ENCODE results near the gene MVK. TPM values are rescaled to one million over a fixed set of nuclear protein-coding genes. Genes with fewer than 3 reads are reported as not detected.

The MVK gene
- polyA plus RNA-seq, 4 donors = 15.1 to 36.4 (median 16.1) TPM

DNA sequence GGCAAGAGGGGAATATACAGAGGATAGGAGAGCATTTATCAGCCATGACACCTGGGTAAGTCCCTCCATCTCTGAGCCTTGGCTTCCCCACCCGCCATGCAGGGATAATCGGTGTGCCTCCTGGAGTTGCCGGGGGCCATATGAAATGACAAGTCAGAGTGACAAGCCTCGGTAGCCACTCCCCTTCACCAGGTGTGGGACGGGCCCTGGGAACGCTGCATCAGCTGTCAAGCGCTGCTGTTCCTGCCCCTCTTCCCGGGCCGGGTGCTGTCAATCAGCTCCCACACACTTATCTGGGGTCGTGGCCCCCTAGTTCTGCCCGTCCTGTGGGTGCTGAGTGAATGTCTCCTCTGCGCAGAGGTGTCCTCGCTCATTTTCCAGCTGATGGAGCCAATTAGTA, 57.2 kb downstream of the MVK start:
- FAIRE-seq (no peak), DNase-seq (no peak)
- Histone ChIP-seq H3K36me3 (ENCODE audit: control insufficient read depth in 3 of 3, insufficient read depth in 2 of 3, low read depth in 1 of 3, low read length in 3 of 3) (no peaks in the 10 kb centered on the region), H3K4me1 (ENCODE audit: control insufficient read depth in 3 of 3, insufficient read depth in 2 of 3, low read depth in 1 of 3, low read length in 2 of 3) (no peaks in the 10 kb centered on the region), H3K27ac (ENCODE audit: low read depth in 1 of 3, low read length in 2 of 3) (no peak overlapping the region), H3K27me3 (ENCODE audit: control insufficient read depth in 3 of 3, insufficient read depth in 3 of 3, low read length in 3 of 3) (peaks cover 0 to 5% (median 0%) of the 10 kb centered on the region in 3 donors), H3K9me3 (ENCODE audit: control insufficient read depth in 2 of 2, insufficient read depth in 1 of 2, low read depth in 1 of 2, low read length in 1 of 2) (no peaks in the 10 kb centered on the region), H3K4me3 (ENCODE audit: low read depth in 1 of 3, low read length in 3 of 3) (no peak overlapping the region)
- WGBS, 3 donors = 12 to 45% (median 18%) methylated on average over 13 of the region's 13 CpGs

DNA sequence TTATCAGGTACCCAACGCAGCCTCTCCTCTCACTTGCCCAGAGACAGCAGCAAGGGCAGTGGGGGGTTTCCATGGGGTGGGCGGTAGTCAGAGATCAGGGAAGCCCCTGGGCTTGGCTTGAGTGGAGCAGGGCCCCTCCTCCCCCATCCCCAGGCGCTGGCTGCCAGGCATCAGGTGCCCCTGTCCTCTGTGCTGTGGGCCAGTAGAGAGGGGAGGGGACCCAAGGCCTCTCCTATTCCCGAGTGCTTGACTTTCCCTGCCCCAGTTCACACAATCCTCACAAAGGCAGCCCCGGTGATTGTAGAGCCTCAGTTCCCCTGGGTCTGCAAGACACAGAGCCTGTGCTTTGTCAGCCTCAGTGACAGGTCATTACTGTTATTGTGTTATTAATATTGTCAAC, 57.7 kb downstream of the MVK start:
- H3K4me3 ChIP-seq (ENCODE audit: low read depth in 1 of 3, low read length in 3 of 3) = no peak overlapping the region
- H3K4me1 ChIP-seq (ENCODE audit: control insufficient read depth in 3 of 3, insufficient read depth in 2 of 3, low read depth in 1 of 3, low read length in 2 of 3) = no peaks in the 10 kb centered on the region
- H3K27ac ChIP-seq (ENCODE audit: low read depth in 1 of 3, low read length in 2 of 3) = no peak overlapping the region
- peaks cover 0 to 5% (median 0%) of the 10 kb centered on the region in 3 donors for H3K27me3 ChIP-seq (ENCODE audit: control insufficient read depth in 3 of 3, insufficient read depth in 3 of 3, low read length in 3 of 3)
- 51 to 65% (median 57%) methylated on average over 4 to 5 of the region's 5 CpGs for WGBS, 3 donors
- H3K9me3 ChIP-seq (ENCODE audit: control insufficient read depth in 2 of 2, insufficient read depth in 1 of 2, low read depth in 1 of 2, low read length in 1 of 2) = no peaks in the 10 kb centered on the region
- no peak for DNase-seq
- no peaks in the 10 kb centered on the region for H3K36me3 ChIP-seq (ENCODE audit: control insufficient read depth in 3 of 3, insufficient read depth in 2 of 3, low read depth in 1 of 3, low read length in 3 of 3)
- no peak for FAIRE-seq

DNA sequence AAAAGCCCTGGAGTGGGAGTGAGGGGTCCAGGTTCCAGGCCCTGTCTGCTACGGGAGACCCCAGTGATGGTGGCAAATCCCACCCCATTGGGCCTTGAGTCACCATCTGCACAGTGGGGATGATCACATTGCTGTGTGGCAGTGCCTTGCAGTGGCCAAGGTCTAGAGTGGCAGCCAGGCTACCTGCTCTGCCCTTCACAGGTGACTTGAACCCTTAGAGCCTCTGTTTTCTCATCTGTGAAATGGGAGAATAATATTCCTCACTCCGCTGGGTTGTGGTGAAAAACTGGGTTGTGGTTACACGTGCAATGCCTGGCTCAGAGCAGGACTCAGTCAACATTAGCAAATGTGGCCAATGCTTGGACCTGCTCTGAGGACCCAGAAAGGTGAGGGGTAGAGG, 58.2 kb downstream of the MVK start:
- H3K4me3 ChIP-seq (ENCODE audit: low read depth in 1 of 3, low read length in 3 of 3) = no peak overlapping the region
- no peaks in the 10 kb centered on the region for H3K4me1 ChIP-seq (ENCODE audit: control insufficient read depth in 3 of 3, insufficient read depth in 2 of 3, low read depth in 1 of 3, low read length in 2 of 3)
- no peaks in the 10 kb centered on the region for H3K36me3 ChIP-seq (ENCODE audit: control insufficient read depth in 3 of 3, insufficient read depth in 2 of 3, low read depth in 1 of 3, low read length in 3 of 3)
- H3K9me3 ChIP-seq (ENCODE audit: control insufficient read depth in 2 of 2, insufficient read depth in 1 of 2, low read depth in 1 of 2, low read length in 1 of 2) = no peaks in the 10 kb centered on the region
- H3K27ac ChIP-seq (ENCODE audit: low read depth in 1 of 3, low read length in 2 of 3) = no peak overlapping the region
- DNase-seq = no peak
- no peak for FAIRE-seq
- H3K27me3 ChIP-seq (ENCODE audit: control insufficient read depth in 3 of 3, insufficient read depth in 3 of 3, low read length in 3 of 3) = peaks cover 0 to 5% (median 0%) of the 10 kb centered on the region in 3 donors
- WGBS, 3 donors = 87 to 90% (median 88%) methylated on average over 3 of the region's 3 CpGs

DNA sequence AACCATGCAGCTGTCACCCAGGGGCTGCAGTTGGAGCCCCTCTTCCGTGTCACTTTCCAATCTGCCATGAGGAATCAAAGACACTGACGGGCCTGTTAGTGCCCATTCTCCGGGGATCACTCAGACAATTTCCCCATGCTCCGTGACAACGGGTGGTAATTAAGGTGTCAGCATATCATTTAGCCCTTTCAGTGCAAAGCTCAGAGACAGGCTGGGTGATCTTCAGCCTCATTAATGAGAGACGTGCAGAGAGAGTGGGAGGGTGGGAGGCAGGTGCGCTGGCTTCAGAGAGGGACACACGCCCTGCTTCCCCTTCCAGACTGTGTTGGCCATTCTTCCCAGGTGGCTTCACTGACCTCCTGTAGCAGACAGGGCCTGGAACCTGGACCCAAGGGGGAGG, 58.7 kb downstream of the MVK start:
- no peak overlapping the region for H3K27ac ChIP-seq (ENCODE audit: low read depth in 1 of 3, low read length in 2 of 3)
- H3K9me3 ChIP-seq (ENCODE audit: control insufficient read depth in 2 of 2, insufficient read depth in 1 of 2, low read depth in 1 of 2, low read length in 1 of 2) = no peaks in the 10 kb centered on the region
- DNase-seq = peak in 1 of 2 donors; percentile 39
- H3K27me3 ChIP-seq (ENCODE audit: control insufficient read depth in 3 of 3, insufficient read depth in 3 of 3, low read length in 3 of 3) = peaks cover 0 to 5% (median 0%) of the 10 kb centered on the region in 3 donors
- WGBS, 3 donors = 32 to 71% (median 55%) methylated on average over 8 of the region's 8 CpGs
- FAIRE-seq = no peak
- no peak overlapping the region for H3K4me3 ChIP-seq (ENCODE audit: low read depth in 1 of 3, low read length in 3 of 3)
- H3K4me1 ChIP-seq (ENCODE audit: control insufficient read depth in 3 of 3, insufficient read depth in 2 of 3, low read depth in 1 of 3, low read length in 2 of 3) = no peaks in the 10 kb centered on the region
- no peaks in the 10 kb centered on the region for H3K36me3 ChIP-seq (ENCODE audit: control insufficient read depth in 3 of 3, insufficient read depth in 2 of 3, low read depth in 1 of 3, low read length in 3 of 3)

DNA sequence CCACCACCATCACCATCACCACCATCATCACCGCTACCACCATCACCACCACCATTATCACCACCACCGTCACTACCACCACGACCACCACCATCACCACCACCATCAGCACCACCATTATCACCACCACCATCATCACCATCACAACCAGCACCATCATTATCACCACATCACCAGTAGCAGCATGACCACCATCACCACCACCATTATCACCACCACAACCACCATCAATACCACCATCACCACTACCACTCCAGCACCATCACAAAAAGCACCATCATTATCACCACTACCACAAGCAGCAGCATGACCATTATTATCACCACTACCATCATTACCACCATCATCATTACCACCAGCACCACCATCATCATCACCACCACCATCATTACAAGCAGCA, 62.1 kb downstream of the MVK start:
- 92 to 98% (median 93%) methylated on average over 3 of the region's 3 CpGs for WGBS, 3 donors
- FAIRE-seq (no peak), DNase-seq (no peak)
- Histone ChIP-seq H3K4me1 (ENCODE audit: control insufficient read depth in 3 of 3, insufficient read depth in 2 of 3, low read depth in 1 of 3, low read length in 2 of 3) (no peaks in the 10 kb centered on the region), H3K27me3 (ENCODE audit: control insufficient read depth in 3 of 3, insufficient read depth in 3 of 3, low read length in 3 of 3) (peaks cover 0 to 3% (median 0%) of the 10 kb centered on the region in 3 donors), H3K4me3 (ENCODE audit: low read depth in 1 of 3, low read length in 3 of 3) (no peak overlapping the region), H3K9me3 (ENCODE audit: control insufficient read depth in 2 of 2, insufficient read depth in 1 of 2, low read depth in 1 of 2, low read length in 1 of 2) (no peaks in the 10 kb centered on the region), H3K36me3 (ENCODE audit: control insufficient read depth in 3 of 3, insufficient read depth in 2 of 3, low read depth in 1 of 3, low read length in 3 of 3) (no peaks in the 10 kb centered on the region), H3K27ac (ENCODE audit: low read depth in 1 of 3, low read length in 2 of 3) (no peak overlapping the region)

DNA sequence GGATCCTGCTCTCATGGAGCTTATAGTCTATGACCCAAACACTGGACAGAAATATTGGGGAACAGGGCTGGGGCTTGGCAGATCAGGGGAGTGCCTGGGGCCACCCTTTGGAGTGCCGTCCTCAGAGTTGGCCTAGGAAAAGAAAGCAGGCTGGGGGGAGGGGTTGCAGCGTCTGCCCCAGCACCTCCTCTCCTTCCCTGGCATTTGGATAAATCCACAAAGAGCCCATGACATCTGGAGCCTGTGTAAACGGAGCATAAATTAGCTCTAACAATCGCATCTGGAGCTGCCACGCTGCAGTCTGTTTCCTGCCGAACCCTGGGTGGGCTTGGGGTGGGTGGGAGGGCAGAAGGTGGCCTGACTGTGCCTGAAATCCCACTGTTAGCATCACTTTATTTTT, 63.8 kb downstream of the MVK start:
- Histone ChIP-seq H3K9me3 (ENCODE audit: control insufficient read depth in 2 of 2, insufficient read depth in 1 of 2, low read depth in 1 of 2, low read length in 1 of 2) (no peaks in the 10 kb centered on the region), H3K27me3 (ENCODE audit: control insufficient read depth in 3 of 3, insufficient read depth in 3 of 3, low read length in 3 of 3) (no peaks in the 10 kb centered on the region), H3K4me3 (ENCODE audit: low read depth in 1 of 3, low read length in 3 of 3) (no peak overlapping the region), H3K36me3 (ENCODE audit: control insufficient read depth in 3 of 3, insufficient read depth in 2 of 3, low read depth in 1 of 3, low read length in 3 of 3) (no peaks in the 10 kb centered on the region), H3K4me1 (ENCODE audit: control insufficient read depth in 3 of 3, insufficient read depth in 2 of 3, low read depth in 1 of 3, low read length in 2 of 3) (no peaks in the 10 kb centered on the region), H3K27ac (ENCODE audit: low read depth in 1 of 3, low read length in 2 of 3) (no peak overlapping the region)
- DNase-seq (no peak), FAIRE-seq (no peak)
- 16 to 30% (median 25%) methylated on average over 6 of the region's 6 CpGs for WGBS, 3 donors

DNA sequence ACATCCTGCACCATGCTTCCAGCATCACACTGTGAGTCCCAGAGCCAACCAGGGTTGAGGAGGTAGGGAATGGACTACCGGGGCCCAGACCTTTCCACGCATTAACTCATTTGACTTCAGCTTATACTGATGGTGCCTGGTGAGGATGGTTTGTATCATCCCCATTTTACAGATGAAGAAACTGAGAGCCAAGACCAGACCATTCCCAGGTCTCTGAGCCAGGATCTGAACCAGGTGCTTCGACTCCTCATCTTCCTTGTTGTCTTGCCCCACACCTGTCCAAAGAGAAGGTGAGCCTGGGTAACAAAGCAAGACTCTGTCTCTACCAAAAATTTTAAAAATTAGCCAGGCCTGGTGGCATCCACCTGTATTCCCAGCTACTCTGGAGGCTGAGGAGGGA, 64.4 kb downstream of the MVK start:
- no peak overlapping the region for H3K27ac ChIP-seq (ENCODE audit: low read depth in 1 of 3, low read length in 2 of 3)
- no peak for DNase-seq
- H3K36me3 ChIP-seq (ENCODE audit: control insufficient read depth in 3 of 3, insufficient read depth in 2 of 3, low read depth in 1 of 3, low read length in 3 of 3) = no peaks in the 10 kb centered on the region
- H3K4me1 ChIP-seq (ENCODE audit: control insufficient read depth in 3 of 3, insufficient read depth in 2 of 3, low read depth in 1 of 3, low read length in 2 of 3) = no peaks in the 10 kb centered on the region
- WGBS, 3 donors = 76 to 82% (median 77%) methylated on average over 3 of the region's 3 CpGs
- H3K9me3 ChIP-seq (ENCODE audit: control insufficient read depth in 2 of 2, insufficient read depth in 1 of 2, low read depth in 1 of 2, low read length in 1 of 2) = no peaks in the 10 kb centered on the region
- FAIRE-seq = no peak
- no peak overlapping the region for H3K4me3 ChIP-seq (ENCODE audit: low read depth in 1 of 3, low read length in 3 of 3)
- no peaks in the 10 kb centered on the region for H3K27me3 ChIP-seq (ENCODE audit: control insufficient read depth in 3 of 3, insufficient read depth in 3 of 3, low read length in 3 of 3)

DNA sequence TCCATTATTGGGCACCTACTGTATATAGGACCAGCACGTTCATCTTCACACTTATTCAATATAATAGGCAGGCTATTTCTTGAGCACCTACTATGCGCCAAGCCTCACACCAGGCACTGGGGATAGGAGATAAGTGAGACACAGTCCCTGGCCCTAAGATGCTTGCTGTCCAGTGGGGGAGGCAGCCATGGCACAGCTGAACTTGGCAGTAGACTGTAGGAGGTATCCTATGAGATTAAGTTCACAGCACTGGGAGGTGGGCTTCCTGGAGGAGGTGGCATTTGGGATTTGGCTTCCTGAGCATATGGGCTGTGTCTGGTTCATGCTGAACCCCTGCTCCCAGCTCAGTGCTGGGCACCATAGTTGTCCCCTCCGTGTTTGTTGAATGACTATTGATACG, 65.1 kb downstream of the MVK start:
- FAIRE-seq = no peak

DNA sequence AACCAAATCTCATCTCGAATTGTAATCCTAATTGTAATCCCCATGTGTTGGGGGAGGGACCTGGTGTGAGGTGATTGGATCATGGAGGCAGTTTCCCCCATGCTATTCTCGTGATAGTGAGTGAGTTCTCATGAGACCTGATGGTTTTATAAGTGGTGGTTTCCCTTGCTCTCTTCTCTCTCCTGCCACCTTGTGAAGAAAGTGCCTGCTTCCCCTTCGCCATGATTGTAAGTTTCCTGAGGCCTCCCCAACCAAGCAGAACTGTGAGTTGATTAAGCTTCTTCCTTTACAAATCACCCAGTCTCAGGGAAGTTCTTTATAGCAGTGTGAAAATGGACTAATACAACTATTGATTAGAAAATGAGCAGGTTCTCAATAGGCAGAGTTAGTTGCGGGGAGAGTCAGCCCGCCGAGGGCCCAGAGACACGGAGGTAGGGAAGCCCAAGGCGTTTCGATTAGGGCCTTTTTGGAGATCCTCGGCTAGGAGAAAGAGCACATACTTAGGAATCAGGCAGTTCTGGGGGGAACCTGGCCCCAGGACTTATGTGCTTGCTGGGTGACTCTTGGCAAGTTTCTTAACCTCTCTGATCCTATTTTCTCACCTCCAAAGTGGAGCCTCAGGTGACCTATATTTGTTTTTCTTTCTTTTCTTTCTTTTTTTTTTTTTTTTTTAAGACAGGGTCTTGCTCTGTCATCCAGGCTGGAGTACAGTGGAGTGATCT, 65.7 kb downstream of the MVK start:
- no peaks in the 10 kb centered on the region for H3K27me3 ChIP-seq (ENCODE audit: control insufficient read depth in 3 of 3, insufficient read depth in 3 of 3, low read length in 3 of 3)
- no peaks in the 10 kb centered on the region for H3K4me1 ChIP-seq (ENCODE audit: control insufficient read depth in 3 of 3, insufficient read depth in 2 of 3, low read depth in 1 of 3, low read length in 2 of 3)
- FAIRE-seq = no peak
- H3K4me3 ChIP-seq (ENCODE audit: low read depth in 1 of 3, low read length in 3 of 3) = no peak overlapping the region
- H3K9me3 ChIP-seq (ENCODE audit: control insufficient read depth in 2 of 2, insufficient read depth in 1 of 2, low read depth in 1 of 2, low read length in 1 of 2) = no peaks in the 10 kb centered on the region
- no peak overlapping the region for H3K27ac ChIP-seq (ENCODE audit: low read depth in 1 of 3, low read length in 2 of 3)
- WGBS, 3 donors = 77 to 86% (median 84%) methylated on average over 10 of the region's 10 CpGs
- DNase-seq = no peak
- no peaks in the 10 kb centered on the region for H3K36me3 ChIP-seq (ENCODE audit: control insufficient read depth in 3 of 3, insufficient read depth in 2 of 3, low read depth in 1 of 3, low read length in 3 of 3)

More for the DNA sequence above, 65.1 kb downstream of the MVK start:
- H3K36me3 ChIP-seq (ENCODE audit: control insufficient read depth in 3 of 3, insufficient read depth in 2 of 3, low read depth in 1 of 3, low read length in 3 of 3) = no peaks in the 10 kb centered on the region
- no peak for DNase-seq
- no peaks in the 10 kb centered on the region for H3K9me3 ChIP-seq (ENCODE audit: control insufficient read depth in 2 of 2, insufficient read depth in 1 of 2, low read depth in 1 of 2, low read length in 1 of 2)
- H3K27ac ChIP-seq (ENCODE audit: low read depth in 1 of 3, low read length in 2 of 3) = no peak overlapping the region
- H3K4me3 ChIP-seq (ENCODE audit: low read depth in 1 of 3, low read length in 3 of 3) = no peak overlapping the region
- no peaks in the 10 kb centered on the region for H3K27me3 ChIP-seq (ENCODE audit: control insufficient read depth in 3 of 3, insufficient read depth in 3 of 3, low read length in 3 of 3)
- 79 to 94% (median 79%) methylated on average over 4 of the region's 4 CpGs for WGBS, 3 donors
- no peaks in the 10 kb centered on the region for H3K4me1 ChIP-seq (ENCODE audit: control insufficient read depth in 3 of 3, insufficient read depth in 2 of 3, low read depth in 1 of 3, low read length in 2 of 3)
